ENCODE data around the gene UNC5C. TPM values are rescaled to one million over a fixed set of nuclear protein-coding genes. Genes with fewer than 3 reads are reported as not detected.
A peak's percentile ranks its signal among the peaks of the same experiment; 100 is the strongest.

The UNC5C gene
- total and polyA plus RNA-seq, 2 of the 8 experiments (the other 6 are each of a cell fraction or from before 2014, with no cell fraction given) = 0.30 to 1.3 TPM

DNA sequence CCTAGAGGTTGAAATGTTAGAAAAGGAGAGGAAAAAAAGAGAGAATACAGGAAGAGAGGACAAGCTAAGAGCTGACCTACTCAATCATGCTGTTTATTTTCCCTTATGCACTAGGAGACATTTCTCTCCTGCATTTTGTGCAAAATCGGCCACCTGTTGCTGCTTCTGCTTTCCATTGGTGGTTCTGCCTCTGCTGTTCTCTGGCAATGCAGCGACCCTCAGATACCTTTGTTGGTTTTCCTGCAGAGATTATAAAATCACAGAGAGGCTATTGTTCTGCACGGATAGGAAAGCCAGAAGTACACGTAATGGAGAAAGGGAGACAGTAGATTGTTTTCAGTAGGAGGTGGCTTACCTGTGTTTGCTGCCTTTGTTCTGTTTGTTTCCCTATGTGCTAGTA is 108.9 kb downstream of the UNC5C start:
- Histone ChIP-seq H3K79me2 (ENCODE audit: control insufficient read depth in 1 of 2, insufficient read depth in 2 of 2, low read length in 2 of 2) (no peaks in the 10 kb centered on the region), H3K23ac (ENCODE audit: insufficient read length) (no peak overlapping the region), H3K14ac (ENCODE audit: insufficient read length) (no peak overlapping the region), H4K91ac (replicated peaks; ENCODE audit: insufficient read length, low read length) (no peak overlapping the region), H2BK120ac (replicated peaks; ENCODE audit: low read depth, low read length) (no peak overlapping the region), H2AK5ac (ENCODE audit: low read depth, low read length) (no peak overlapping the region), H2BK5ac (ENCODE audit: low read depth, low read length) (no peak overlapping the region), H3K36me3 (ENCODE audit: control insufficient read depth in 2 of 4, insufficient read depth in 4 of 4, low read length in 3 of 4) (no peaks in the 10 kb centered on the region), H3K9ac (replicated peaks in 1 of 4; ENCODE audit: extremely low read depth in 1 of 4, low read depth in 3 of 4, low read length in 3 of 4) (no peak overlapping the region), H3K27me3 (replicated peaks in 1 of 4; ENCODE audit: control insufficient read depth in 3 of 4, extremely low read depth in 1 of 4, insufficient read depth in 3 of 4, low read length in 3 of 4) (no peaks in the 10 kb centered on the region), H2AFZ (ENCODE audit: low read length) (peak overlapping the region; percentile 55), H3K23me2 (ENCODE audit: low read depth, low read length) (no peaks in the 10 kb centered on the region), H4K5ac (ENCODE audit: insufficient read length, low read depth, low read length) (no peak overlapping the region), H2BK20ac (ENCODE audit: low read length) (no peak overlapping the region), H3K56ac (replicated peaks; ENCODE audit: insufficient read length, low read depth, low read length) (no peak overlapping the region), H4K20me1 (replicated peaks in 1 of 2; ENCODE audit: control insufficient read depth in 1 of 2, insufficient read depth in 2 of 2, low read length in 2 of 2) (no peaks in the 10 kb centered on the region), H3K9me3 (ENCODE audit: insufficient read depth in 2 of 2, low read depth in 1 of 2, low read length in 1 of 2) (no peaks in the 10 kb centered on the region), H3K27ac (ENCODE audit: low read depth, low read length) (no peak overlapping the region), H3K4me3 (ENCODE audit: extremely low read depth in 1 of 4, insufficient read depth in 2 of 4, low read depth in 3 of 4, low read length in 4 of 4) (no peak overlapping the region), H3K79me1 (ENCODE audit: low read depth, low read length) (no peaks in the 10 kb centered on the region), H4K8ac (ENCODE audit: extremely low read depth, insufficient read depth, low read length) (no peak overlapping the region), H2BK15ac (ENCODE audit: low read length) (no peak overlapping the region), H3K4me2 (ENCODE audit: insufficient read depth in 1 of 2, low read depth in 2 of 2, low read length in 2 of 2) (no peak overlapping the region), H3K4ac (replicated peaks; ENCODE audit: insufficient read length, low read depth, low read length) (no peak overlapping the region), H3K18ac (ENCODE audit: extremely low read depth, low read length) (no peak overlapping the region), H3K4me1 (replicated peaks in 1 of 4; ENCODE audit: control insufficient read depth in 3 of 4, insufficient read depth in 4 of 4, low read length in 3 of 4) (no peaks in the 10 kb centered on the region), H2BK12ac (ENCODE audit: low read depth, low read length) (no peak overlapping the region)
- WGBS, 2 experiments (ENCODE audit: extremely low coverage in 1 of 2, insufficient coverage in 1 of 2, insufficient read length in 1 of 2, insufficient replicate concordance in 2 of 2, low coverage in 1 of 2, low lambda C conversion rate in 2 of 2, missing lambda C conversion rate in 1 of 2) = 57% methylated on average over 4 of the region's 4 CpGs; no CpG with 5 or more reads in 1 of the 2 experiments
- TF ChIP-seq NRF1 (IDR thresholded peaks at IDR 0.05; ENCODE audit: low read depth, low read length) = no peak
- POLR2A ChIA-PET (ENCODE audit: partially characterized antibody) = no interaction called here
- FAIRE-seq (no peak), DNase-seq (ENCODE audit: low read depth in 1 of 2, low spot score in 2 of 2) (no peak)
- CTCF ChIA-PET (ENCODE audit: partially characterized antibody) = no interaction called here
